Vagina (tissue), 2 donors: ENCODE results near the gene GOLIM4. TPM values are rescaled to one million over a fixed set of nuclear protein-coding genes. Genes with fewer than 3 reads are reported as not detected.

Experiments used
- DNase-seq, 2 donors: peaks; one replicate each; pipeline ENCODE4 v3.0.0-alpha.2; 2017; ENCODE audit errors: extremely low spot score in 2 of 2
- H3K27ac ChIP-seq: fragments of 200-600 bp; sonication (generic); one replicate; pipeline ENCODE4 v1.5.1; 2019
- H3K27me3 ChIP-seq: fragments of 200-600 bp; sonication (generic); one replicate; pipeline ENCODE4 v1.5.1; 2019
- H3K36me3 ChIP-seq, 2 donors: fragments of 200-600 bp; sonication (generic); one replicate each; pipeline ENCODE4 v1.5.1; 2017 to 2019
- H3K4me1 ChIP-seq: fragments of 200-600 bp; sonication (generic); one replicate; pipeline ENCODE4 v1.5.1; 2019
- H3K4me3 ChIP-seq, 2 donors: fragments of 200-600 bp; sonication (generic); 1 replicate in 1 of 2; 2 replicates in 1 of 2; pipeline ENCODE4 v1.5.1; 2016 to 2019
- H3K9me3 ChIP-seq: fragments of 200-600 bp; sonication (generic); one replicate; pipeline ENCODE4 v1.5.1; 2019
- POLR2A ChIP-seq, 2 donors: fragments of 450-650 bp; IDR thresholded peaks; one replicate each; pipeline ENCODE4 v1.6.1; 2017; ENCODE audit warnings: antibody characterized with exemption in 2 of 2, mild to moderate bottlenecking in 2 of 2, moderate library complexity in 2 of 2
- POLR2AphosphoS5 ChIP-seq, 2 donors: sonication (generic); formaldehyde crosslinking; IDR thresholded peaks; one replicate each; pipeline ENCODE4 v1.9.0; 2017; ENCODE audit warnings: antibody characterized with exemption in 2 of 2, mild to moderate bottlenecking in 2 of 2, low read depth in 1 of 2; ENCODE audit not compliant: insufficient read depth in 1 of 2
- intact Hi-C: fragments of 100-400 bp; cut with DNase I; formaldehyde crosslinking; loops from one replicate; pipeline ENCODE4 v1.15.1; 2023
- total RNA-seq: library from RNA; depleted of rRNA; stranded (reverse); fragments of >200 nt; gene quantifications from one replicate; pipeline ENCODE4 v1.2.3, GENCODE V29; 2016
- TF ChIP-seq, protein P1 (sequence below), 3 experiments: fragments of 450-650 bp in 2 of 3; fragments of 200-600 bp in 1 of 3; sonication (generic) in 1 of 3; IDR thresholded peaks; one replicate each; pipeline ENCODE4 v1.5.1; 2017 to 2019; ENCODE audit warnings: antibody characterized with exemption in 3 of 3, mild to moderate bottlenecking in 2 of 3, moderate library complexity in 2 of 3

The GOLIM4 gene
- total RNA-seq, 1 donor from 2014 or later: 36.8 TPM

DNA sequence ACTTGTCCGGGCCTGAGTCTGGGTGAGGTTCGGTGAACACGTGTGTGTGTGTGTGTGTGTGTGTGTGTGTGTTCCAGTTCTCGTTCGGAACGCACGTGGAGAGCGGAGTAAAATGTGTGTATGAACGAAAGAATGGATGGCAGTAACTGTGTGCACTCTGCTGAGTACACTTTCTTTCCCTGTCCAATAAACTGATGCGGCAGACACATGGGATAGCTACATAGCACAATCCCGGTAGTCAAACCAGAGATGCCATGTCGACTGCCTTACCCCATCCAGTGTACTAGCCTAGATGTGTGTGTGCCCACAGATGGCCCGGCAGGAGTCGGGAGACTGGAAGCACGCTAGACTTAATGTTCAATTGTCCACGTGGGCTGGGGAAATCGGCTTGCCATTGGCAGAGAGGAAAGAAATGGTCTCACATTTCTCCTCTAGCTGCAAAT, 507 bp upstream of the GOLIM4 start:
- TF ChIP-seq POLR2A (IDR thresholded peaks at IDR 0.05): no peak
- no peak for TF ChIP-seq POLR2AphosphoS5 (IDR thresholded peaks at IDR 0.05; ENCODE audit: insufficient read depth in 1 of 2, low read depth in 1 of 2)
- TF ChIP-seq, protein P1, sequence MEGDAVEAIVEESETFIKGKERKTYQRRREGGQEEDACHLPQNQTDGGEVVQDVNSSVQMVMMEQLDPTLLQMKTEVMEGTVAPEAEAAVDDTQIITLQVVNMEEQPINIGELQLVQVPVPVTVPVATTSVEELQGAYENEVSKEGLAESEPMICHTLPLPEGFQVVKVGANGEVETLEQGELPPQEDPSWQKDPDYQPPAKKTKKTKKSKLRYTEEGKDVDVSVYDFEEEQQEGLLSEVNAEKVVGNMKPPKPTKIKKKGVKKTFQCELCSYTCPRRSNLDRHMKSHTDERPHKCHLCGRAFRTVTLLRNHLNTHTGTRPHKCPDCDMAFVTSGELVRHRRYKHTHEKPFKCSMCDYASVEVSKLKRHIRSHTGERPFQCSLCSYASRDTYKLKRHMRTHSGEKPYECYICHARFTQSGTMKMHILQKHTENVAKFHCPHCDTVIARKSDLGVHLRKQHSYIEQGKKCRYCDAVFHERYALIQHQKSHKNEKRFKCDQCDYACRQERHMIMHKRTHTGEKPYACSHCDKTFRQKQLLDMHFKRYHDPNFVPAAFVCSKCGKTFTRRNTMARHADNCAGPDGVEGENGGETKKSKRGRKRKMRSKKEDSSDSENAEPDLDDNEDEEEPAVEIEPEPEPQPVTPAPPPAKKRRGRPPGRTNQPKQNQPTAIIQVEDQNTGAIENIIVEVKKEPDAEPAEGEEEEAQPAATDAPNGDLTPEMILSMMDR (IDR thresholded peaks at IDR 0.05): no peak

GRCh38 chr3:168094877-168095610, 680 bp downstream of the GOLIM4 start:
- Histone ChIP-seq H3K9me3 (no peaks in the 10 kb centered on the region), H3K27me3 (no peaks in the 10 kb centered on the region), H3K27ac (peak overlapping the region; percentile 85), H3K4me3 (peak overlapping the region; percentile 67 to 82), H3K4me1 (peaks cover 44% of the 10 kb centered on the region), H3K36me3 (no peaks in the 10 kb centered on the region)
- TF ChIP-seq POLR2AphosphoS5 (IDR thresholded peaks at IDR 0.05; ENCODE audit: insufficient read depth in 1 of 2, low read depth in 1 of 2): peak in 1 of 2 donors; percentile 13
- TF ChIP-seq, protein P1 (IDR thresholded peaks at IDR 0.05): no peak
- no peak for TF ChIP-seq POLR2A (IDR thresholded peaks at IDR 0.05)
- DNase-seq: no peak
- intact Hi-C loops: loop anchor here (5.0 kb wide), 1 partner anchor 67 kb away; no protein-coding TSS in a partner anchor

More for the DNA sequence above, 507 bp upstream of the GOLIM4 start:
- H3K27ac ChIP-seq: peak overlapping the region; percentile 85
- H3K4me1 ChIP-seq: peaks cover 40% of the 10 kb centered on the region
- intact Hi-C loops: loop anchor here (5.0 kb wide), 1 partner anchor 66 kb away; no protein-coding TSS in a partner anchor
- H3K4me3 ChIP-seq: peak overlapping the region; percentile 67 to 82
- no peaks in the 10 kb centered on the region for H3K27me3 ChIP-seq
- DNase-seq: no peak
- no peaks in the 10 kb centered on the region for H3K36me3 ChIP-seq
- H3K9me3 ChIP-seq: no peaks in the 10 kb centered on the region

DNA sequence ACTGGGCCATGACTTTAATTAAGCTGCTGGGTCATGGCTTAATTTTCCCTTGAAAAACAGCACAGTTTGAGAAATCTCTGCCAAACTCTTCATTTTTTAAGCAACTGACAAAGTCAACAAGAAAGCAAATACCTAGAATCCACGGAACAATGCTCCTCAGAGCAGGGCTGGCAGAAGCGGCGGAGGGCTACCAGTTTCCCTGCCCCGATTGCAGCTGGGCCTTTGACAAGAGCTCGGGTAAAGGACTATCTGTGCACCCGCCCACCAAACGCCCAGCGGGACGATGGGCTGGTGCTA, 1.2 kb downstream of the GOLIM4 start:
- intact Hi-C loops: no loop called here
- Histone ChIP-seq H3K36me3 (no peaks in the 10 kb centered on the region), H3K27ac (peak overlapping the region; percentile 85), H3K4me1 (peaks cover 44% of the 10 kb centered on the region), H3K27me3 (no peaks in the 10 kb centered on the region), H3K4me3 (peak overlapping the region; percentile 67 to 82), H3K9me3 (no peaks in the 10 kb centered on the region)
- no peak for DNase-seq
- TF ChIP-seq, protein P1 (IDR thresholded peaks at IDR 0.05): peak in 1 of 3 experiments; percentile 19
- no peak for TF ChIP-seq POLR2AphosphoS5 (IDR thresholded peaks at IDR 0.05; ENCODE audit: insufficient read depth in 1 of 2, low read depth in 1 of 2)

DNA sequence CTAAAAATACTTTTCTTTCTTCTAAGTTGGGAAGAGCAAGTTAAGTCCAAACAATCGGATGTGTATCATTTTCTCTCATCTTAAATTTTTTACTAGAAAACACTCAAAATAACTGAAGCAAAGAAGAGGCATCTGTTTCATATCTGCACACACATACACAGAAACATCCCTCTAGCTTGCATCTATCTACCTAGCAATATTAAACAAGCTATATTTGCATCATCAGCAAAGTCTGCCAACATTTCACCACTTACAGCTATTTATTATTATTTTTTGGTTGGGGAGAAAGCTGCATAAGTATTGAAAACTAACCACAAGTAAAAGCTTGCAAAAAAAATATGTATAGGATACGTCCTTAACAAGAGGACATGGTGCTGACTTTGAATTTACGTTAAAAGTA, 1.9 kb downstream of the GOLIM4 start:
- DNase-seq: no peak
- no peaks in the 10 kb centered on the region for H3K9me3 ChIP-seq
- peaks cover 44% of the 10 kb centered on the region for H3K4me1 ChIP-seq
- no peak for TF ChIP-seq POLR2AphosphoS5 (IDR thresholded peaks at IDR 0.05; ENCODE audit: insufficient read depth in 1 of 2, low read depth in 1 of 2)
- TF ChIP-seq, protein P1 (IDR thresholded peaks at IDR 0.05): no peak
- TF ChIP-seq POLR2A (IDR thresholded peaks at IDR 0.05): no peak
- intact Hi-C loops: no loop called here
- H3K27me3 ChIP-seq: no peaks in the 10 kb centered on the region
- peak overlapping the region; percentile 85 for H3K27ac ChIP-seq
- H3K36me3 ChIP-seq: no peaks in the 10 kb centered on the region
- H3K4me3 ChIP-seq: peak overlapping the region; percentile 67 to 82

- Histone ChIP-seq H3K9me3 (no peaks in the 10 kb centered on the region), H3K27ac (peak overlapping the region; percentile 85), H3K36me3 (no peaks in the 10 kb centered on the region), H3K27me3 (no peaks in the 10 kb centered on the region), H3K4me1 (peaks cover 44% of the 10 kb centered on the region), H3K4me3 (peak overlapping the region; percentile 67 to 82)
- intact Hi-C loops: no loop called here
- TF ChIP-seq, protein P1 (IDR thresholded peaks at IDR 0.05): no peak
- no peak for TF ChIP-seq POLR2AphosphoS5 (IDR thresholded peaks at IDR 0.05; ENCODE audit: insufficient read depth in 1 of 2, low read depth in 1 of 2)
- TF ChIP-seq POLR2A (IDR thresholded peaks at IDR 0.05): no peak
- no peak for DNase-seq
Observed at GRCh38 chr3:168093229-168093628, 2.5 kb downstream of the GOLIM4 start.
